GM18519 (cell line): ENCODE measurements around the gene SEC24D.

Experiments used
- ATAC-seq: cut with Tn5 transposase; IDR thresholded peaks from one replicate; pipeline ENCODE4 v1.9.1; 2021; ENCODE audit warnings: mild to moderate bottlenecking, moderate library complexity; ENCODE audit not compliant: unreplicated experiment, low FRiP score

SEC24D gene

GRCh38 chr4:118756429-118756828 lies 79.5 kb downstream of the SEC24D start:
- ATAC-seq = no peak

- ATAC-seq = no peak
Measured at GRCh38 chr4:118755438-118756226, 80.3 kb downstream of the SEC24D start.

- ATAC-seq = no peak
Measured at GRCh38 chr4:118754890-118755289, 81.0 kb downstream of the SEC24D start.

GRCh38 chr4:118753685-118754084 lies 82.2 kb downstream of the SEC24D start:
- no peak for ATAC-seq

- ATAC-seq = no peak
Measured at GRCh38 chr4:118753096-118753495, 82.8 kb downstream of the SEC24D start.

GRCh38 chr4:118752551-118752950 lies 83.4 kb downstream of the SEC24D start:
- ATAC-seq = no peak

- ATAC-seq = no peak
Measured at GRCh38 chr4:118751629-118752323, 84.2 kb downstream of the SEC24D start.

GRCh38 chr4:118749347-118749988 lies 86.5 kb downstream of the SEC24D start:
- no peak for ATAC-seq

GRCh38 chr4:118746251-118746919 lies 89.5 kb downstream of the SEC24D start:
- no peak for ATAC-seq

- no peak for ATAC-seq
Measured at GRCh38 chr4:118745357-118745756, 90.6 kb downstream of the SEC24D start.

GRCh38 chr4:118743867-118744266 lies 92.1 kb downstream of the SEC24D start:
- ATAC-seq = no peak

- ATAC-seq = no peak
Measured at GRCh38 chr4:118742050-118742449, 93.9 kb downstream of the SEC24D start.

- no peak for ATAC-seq
Measured at GRCh38 chr4:118741301-118741855, 94.5 kb downstream of the SEC24D start.

- no peak for ATAC-seq
Measured at GRCh38 chr4:118740869-118741268, 95.1 kb downstream of the SEC24D start.

GRCh38 chr4:118739022-118739713 lies 96.8 kb downstream of the SEC24D start:
- ATAC-seq = no peak

GRCh38 chr4:118738090-118738489 lies 97.8 kb downstream of the SEC24D start:
- no peak for ATAC-seq

- ATAC-seq = no peak
Measured at GRCh38 chr4:118736900-118737299, 99.0 kb downstream of the SEC24D start.

GRCh38 chr4:118734491-118735205 lies 101.3 kb downstream of the SEC24D start:
- ATAC-seq = no peak

- ATAC-seq = no peak
Measured at GRCh38 chr4:118732591-118733330, 103.2 kb downstream of the SEC24D start.
